ENCODE data around the gene CST1.
"Not testable (repeated sequence)": the region's sequence is repeated elsewhere in the genome, so short reads cannot be mapped to it uniquely, and the experiment has no call there.

The CST1 gene, protein sequence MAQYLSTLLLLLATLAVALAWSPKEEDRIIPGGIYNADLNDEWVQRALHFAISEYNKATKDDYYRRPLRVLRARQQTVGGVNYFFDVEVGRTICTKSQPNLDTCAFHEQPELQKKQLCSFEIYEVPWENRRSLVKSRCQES

DNA sequence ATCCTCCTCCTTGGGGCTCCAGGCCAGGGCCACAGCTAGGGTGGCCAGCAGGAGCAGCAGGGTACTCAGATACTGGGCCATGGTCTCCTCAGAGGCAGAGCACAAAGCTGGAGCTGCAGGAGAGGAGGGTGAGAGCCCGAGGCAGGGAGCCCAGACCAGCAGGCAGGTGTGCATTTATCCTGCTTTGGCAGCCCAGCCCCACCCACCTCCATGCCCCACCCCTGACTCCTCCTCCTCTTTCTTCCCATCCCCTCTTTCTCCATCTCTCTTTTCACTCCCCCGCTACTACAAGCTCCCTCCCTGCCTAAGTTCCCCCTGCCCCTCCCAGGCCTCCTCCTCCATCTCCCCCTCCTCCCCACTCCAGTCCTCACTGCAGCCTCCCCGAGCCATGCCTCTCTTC is at the start of gene CST1:
Gene CST1 (minus strand): TSS at position 150 of the 400 bp plus-strand sequence. CDS start 69 bp downstream, at position 81.
- not testable (repeated sequence) for DNase-seq

DNA sequence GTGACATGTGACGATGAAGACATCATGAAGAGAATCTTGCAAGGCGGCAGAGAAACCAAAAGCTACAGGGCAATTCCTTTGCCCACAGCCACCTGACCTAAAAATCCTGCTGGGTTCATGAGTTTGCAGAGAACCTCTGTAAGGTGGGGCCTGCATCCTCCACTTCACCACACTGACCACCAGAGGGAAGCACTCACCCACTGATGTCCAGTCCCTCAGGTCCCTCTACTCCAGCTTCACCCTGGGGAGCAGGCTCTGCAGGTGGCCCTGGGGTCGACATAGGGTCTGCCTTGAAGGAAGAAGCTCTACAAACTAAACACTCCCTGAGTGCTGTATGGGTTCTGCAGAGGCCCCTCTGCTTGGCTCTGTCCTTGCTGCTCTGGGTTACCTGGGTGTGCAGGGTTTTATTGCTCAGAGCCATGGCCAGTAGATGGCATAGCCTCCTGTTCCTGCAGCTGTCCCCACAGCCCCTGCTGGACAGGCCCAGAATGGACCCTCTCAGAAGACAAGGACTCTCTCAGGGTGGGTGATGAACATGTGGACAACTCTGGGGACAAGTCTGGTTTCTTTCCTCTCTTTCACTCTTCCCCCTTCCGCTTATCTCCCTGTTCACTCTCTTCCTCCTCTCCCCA is 48.6 kb upstream of the CST1 start:
- peak; percentile 13 for DNase-seq

DNA sequence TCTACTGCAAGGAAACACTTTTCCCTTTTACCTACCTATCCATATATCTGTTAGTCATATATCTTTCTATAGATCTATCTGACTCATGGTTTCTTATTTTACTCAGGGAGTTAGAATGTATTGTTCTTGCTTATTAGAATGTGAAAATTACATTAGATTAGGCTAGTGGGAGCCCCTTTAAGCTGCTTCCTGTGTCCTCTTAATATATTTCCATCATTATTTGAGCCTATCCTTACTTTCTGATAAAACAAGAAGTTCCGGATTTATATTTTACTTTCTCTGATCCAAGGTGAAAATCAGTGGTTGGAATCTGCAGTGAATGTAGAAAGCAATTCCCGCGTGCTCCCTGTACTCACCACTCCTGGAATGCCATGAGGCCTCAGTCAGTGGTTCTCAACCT is 44.8 kb upstream of the CST1 start:
- no peak for DNase-seq

DNA sequence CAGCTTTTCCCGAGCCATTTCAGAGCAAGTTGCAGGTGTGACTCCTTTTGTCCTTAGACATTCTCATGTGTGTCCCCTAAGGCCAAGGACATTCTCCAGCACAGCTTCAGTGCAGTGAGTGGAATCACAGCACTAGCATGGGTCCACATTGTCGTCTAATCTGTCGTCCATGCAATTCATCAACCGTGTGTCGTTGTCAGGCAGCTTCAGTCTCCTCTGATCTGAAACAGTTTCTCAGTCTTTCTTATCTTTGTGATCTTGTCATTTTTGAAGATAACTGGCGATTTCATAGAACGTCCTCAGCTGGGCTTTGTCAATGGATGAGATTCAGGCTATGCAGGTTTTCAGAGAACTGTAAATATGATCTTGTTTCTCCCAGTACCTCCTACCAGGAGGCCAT is 44.1 kb upstream of the CST1 start:
- no peak for DNase-seq

DNA sequence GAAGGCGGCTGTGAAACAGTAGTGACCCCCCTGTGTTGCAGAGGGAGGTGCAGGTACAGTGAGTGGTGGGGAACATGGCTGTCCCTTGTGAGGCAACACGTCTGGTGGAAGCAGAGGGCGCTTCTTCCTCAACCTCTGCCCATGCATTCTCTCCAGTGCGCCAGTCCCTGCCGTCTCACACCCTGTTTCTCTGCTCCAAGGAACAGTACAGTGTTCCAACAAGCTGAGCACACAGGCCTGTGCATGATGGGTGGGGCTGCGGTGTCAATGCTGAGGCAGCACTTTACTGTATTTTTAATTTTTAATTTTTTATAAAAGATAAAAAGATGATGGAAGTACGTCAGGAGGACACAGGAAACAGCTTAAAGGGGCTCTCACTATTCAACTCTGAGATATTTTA is 43.3 kb upstream of the CST1 start:
- DNase-seq, result no peak

DNA sequence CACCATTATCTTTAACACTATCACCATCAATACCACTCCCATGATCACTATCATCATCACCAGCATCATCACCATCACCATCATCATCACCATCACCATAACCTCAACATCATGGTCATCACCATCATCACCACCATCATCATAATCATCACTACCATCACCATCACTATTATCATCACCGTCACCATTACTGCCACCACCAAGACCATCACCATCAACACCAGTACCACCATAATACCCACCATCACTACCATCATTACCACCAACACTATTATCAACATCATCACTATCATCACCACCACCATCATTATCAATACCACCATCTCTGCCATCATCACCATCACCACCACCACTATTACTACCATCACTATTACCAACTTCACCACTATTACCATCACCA is 32.7 kb upstream of the CST1 start:
- DNase-seq, result no peak

DNA sequence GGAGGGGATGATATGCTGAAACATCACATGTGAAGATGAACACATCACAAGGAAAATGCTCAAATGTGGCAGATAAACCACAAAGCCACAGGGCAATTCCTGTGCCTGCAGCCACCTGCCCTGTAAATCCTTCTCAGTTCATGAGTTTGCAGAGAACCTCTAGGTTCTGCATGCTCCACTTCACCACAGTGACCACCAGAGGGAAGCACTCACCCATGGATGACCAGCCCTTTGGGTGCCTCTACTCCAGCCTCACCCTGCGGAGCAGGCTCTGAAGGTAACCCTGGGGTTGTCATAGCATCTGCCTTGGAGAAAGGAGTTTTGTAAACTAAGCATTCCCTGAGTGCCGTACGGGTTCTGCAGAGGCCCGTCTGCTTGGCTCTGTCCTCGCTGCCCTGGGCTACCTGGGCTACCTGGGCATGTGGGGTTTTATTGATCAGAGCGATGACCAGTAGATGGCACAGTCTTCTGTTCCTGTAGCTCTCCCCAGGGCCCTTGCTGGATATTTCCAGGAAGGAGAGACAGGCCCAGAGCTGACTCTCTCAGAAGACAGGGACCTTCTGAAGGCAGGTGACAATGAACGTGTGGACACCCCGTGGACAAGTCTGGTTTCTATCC is 31.7 kb upstream of the CST1 start:
- peak; percentile 44 for DNase-seq

DNA sequence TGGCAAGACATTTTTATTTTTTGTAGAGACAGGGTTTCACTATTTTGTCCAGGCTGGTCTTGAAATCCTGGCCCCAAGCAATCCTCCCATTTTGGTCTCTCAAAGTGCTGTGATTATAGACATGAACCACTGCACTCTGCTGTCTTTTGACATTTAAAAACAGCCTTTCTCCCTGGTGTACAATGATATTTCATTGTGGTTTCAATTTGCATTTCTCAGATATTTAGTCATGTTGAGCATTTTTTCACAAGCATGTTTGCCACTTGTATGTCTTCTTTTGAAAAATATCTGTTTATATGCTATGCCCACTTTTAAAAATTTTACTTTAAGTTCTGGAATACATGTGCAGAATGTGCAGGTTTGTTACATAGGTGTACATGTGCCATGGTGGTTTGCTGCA is 27.9 kb upstream of the CST1 start:
- DNase-seq, result not testable (repeated sequence)

DNA sequence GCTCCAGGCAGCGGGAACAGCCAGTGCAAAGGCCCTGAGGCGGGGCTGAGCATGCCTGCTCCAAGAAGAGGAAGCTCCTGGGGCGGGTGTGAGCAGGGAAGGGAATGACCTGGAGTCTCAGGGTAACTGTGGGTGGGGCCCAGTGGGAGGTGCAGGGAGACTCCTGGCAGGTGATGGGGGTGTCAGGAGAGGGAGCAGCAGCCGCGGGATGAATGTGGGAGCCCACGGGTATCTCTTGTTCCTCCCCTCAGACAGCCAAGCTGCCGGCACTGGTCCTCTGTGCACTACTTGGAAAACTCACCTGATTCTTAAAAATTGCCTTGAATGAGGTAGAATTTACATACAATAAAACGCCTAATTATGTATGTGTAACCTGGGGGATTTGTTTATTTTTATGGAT is 26.6 kb upstream of the CST1 start:
- DNase-seq, result not testable (repeated sequence)

DNA sequence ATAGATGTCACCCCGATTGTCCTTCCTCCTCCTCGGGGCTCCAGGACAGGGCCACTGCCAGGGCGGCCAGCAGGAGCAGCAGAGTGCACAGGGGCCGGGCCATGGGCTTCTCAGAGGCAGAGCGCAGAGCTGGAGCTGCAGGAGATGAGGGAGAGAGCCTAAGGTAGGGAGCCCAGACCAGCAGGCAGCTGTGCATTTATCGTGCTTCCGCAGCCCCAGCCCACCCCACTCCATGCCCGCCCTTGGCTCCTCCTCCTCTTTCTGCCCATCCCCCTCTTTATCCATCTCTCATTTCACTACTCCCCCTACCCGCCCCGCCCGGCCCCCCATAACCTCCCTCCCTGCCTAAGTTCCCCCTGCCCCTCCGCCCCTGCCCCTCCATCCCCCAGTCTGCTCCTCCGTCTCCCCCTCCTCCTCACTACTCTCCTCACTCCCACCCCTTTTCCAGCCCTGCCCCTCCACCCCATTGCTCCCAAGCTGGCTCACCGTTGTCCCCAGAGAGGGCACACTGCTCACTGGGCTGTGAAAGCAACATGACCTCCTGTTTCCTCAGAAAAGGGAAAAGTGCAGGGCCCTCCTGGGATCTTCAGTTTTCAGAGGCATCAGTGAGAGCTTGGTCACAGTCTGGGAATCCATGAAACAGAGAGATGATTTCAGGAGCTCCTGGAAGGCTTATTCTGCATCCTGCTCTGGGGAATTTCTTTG is 25.5 kb upstream of the CST1 start:
- DNase-seq, result no peak

DNA sequence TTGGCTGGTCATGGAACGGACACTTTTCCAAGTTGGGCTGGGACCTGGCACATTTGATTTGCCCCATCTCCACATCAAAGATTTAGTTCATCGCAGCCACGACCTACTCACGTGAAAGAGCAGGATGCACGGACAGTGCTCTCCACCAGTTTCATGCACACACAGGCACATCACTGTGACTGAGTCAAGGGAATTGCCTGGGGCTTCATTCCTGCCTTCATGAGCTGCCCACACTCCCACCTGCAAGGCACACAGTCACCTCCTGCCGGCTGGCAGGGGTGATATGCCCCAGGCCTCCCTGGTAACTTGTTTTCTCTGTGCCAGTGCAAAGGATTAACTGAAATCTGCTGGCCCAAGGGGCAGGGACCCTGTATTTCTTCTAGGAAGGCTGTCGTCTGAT is 23.3 kb upstream of the CST1 start:
- no peak for DNase-seq

DNA sequence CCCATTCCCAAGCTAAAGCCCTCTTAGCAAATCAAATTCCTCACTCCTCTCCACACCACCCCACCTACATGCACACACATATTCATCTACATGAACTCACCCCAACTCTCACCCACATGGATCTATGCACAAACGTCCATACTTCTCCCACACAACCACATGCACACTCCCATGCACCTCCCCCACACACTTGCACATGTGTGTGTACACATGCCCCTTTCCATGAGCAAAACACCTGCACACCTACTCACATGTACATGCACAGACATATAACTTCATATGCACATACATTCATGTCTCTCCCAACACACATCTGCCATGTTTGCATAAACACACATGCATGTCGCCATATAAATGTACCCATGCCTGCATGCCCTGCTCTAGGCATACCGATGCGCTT is 22.8 kb upstream of the CST1 start:
- no peak for DNase-seq

DNA sequence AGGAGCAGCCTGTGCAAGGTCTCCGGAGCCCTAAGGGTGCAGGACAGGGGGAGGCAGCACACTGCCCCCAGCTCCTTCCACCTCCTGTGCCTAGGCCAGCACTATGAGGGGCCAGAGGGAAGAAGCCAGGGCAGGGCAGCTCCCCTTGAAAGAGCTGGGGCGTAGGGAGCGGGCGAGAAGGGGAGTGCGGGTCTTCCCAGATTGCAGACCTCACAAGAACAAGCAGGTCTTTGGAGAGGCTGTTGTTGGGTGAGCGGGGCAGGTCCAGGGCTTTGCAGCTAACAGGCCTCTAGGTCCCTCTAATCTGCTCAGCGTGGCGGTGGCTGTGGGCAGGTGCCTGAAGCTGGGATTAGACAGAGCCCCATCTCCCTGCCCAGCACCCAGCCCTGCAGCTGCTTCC is 22.4 kb upstream of the CST1 start:
- no peak for DNase-seq

DNA sequence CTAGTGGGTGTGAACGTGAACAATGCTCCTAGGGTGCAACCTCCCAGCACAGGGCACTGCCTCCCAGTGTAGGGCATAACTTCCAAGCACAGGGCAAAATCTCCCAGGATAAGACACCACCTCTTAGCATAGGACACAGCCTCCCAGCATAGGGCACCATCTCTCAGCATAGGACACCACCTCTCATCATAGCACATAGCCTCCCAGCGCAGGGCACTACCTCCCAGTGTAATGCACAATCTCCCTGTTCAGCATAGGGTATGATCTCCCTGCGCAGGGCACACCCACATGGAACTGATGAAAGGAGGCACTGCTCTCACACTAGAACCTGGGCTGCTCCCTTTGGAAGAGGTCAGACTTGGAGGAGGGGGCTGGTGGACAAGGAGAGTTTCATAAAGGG is 21.3 kb upstream of the CST1 start:
- no peak for DNase-seq

DNA sequence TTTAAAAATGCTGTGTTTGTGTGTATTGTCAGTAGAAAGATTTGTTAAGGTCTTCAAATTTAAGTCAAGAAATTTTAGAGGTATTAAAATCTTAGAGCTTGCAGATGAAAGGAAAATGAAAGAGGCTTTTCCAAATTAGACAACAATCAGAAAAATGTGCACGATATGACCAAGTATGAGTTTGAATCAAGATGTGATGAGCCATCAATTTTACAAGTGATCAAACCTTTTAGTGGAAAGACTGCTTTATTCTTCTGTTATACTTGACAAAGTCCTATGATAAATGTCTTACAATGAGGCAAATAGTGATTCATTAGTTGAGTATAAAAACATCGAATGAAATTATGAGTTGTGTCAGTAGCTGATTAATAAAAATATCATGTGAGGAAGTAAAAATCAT is 19.6 kb upstream of the CST1 start:
- no peak for DNase-seq

DNA sequence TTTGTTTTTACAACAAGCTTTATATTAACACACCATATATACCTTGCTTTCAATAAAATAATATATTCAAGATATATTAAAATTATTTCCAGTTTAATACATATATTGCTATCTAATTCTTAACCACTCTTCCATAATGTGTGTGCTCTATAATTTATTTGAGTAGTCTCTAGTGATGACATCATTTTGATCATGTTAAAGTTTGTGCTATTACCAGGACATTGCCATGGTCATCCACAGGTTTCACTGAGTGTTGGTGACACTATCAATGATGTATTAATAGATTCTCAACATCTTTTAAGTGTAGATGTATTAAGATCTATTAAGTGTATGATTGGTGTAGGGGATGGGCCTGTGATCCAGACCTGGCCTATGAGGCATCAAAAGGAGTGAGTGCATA is 17.8 kb upstream of the CST1 start:
- not testable (repeated sequence) for DNase-seq

DNA sequence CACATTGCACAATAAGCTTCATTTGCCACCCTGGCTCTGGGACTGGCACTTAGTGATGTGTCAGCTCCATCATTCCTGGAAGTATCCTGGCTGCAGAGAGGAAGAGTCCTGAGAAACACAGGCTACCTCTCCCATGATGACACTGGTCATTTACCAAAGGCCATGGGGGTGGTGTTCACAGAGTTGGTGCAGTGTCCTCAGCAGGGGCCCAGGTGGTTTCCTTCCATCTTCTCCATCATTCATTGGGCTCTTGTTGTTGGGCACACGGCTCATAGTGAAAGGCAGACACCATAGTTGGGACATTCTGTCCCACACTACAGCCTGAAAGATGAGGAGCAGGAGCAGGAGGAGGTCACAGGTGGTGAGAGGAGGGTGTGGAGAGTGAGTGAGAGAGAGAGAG is 15.8 kb upstream of the CST1 start:
- no peak for DNase-seq

DNA sequence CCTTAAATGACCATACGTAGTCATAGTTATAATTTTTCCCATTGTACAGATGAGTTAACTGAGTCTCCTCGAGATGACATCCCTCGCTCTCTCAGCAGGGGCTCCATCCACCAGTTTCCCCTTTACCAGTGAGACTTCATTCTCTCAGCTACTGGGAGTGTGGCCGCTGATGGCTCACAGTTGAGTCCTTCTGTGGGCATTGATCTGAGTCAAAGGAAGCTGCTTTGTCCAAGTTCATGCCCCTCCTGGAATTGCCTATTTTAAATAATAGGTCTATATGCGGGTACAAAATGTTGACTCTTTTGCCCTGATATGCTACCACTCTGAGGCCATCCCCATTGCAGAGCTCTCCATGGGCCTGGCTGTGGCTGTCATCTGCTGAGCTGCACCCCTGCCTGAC is 14.8 kb upstream of the CST1 start:
- DNase-seq, result no peak

DNA sequence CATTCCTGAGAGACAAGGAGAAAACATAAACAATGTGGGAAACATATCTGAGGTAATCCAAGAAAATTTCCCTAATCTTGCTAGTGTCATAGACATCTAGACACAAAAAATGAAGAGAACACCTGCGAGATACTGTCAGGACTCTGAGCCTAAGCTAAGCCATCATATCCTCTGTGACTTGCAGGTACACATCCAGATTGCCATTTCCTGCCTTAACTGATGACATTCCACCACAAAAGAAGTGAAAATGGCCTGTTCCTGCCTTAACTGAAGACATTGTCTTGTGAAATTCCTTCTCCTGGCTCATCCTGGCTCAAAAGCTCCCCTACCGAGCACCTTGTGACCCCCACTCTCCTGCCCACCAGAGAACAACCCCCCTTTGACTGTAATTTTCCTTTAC is 13.9 kb upstream of the CST1 start:
- DNase-seq, result not testable (repeated sequence)

DNA sequence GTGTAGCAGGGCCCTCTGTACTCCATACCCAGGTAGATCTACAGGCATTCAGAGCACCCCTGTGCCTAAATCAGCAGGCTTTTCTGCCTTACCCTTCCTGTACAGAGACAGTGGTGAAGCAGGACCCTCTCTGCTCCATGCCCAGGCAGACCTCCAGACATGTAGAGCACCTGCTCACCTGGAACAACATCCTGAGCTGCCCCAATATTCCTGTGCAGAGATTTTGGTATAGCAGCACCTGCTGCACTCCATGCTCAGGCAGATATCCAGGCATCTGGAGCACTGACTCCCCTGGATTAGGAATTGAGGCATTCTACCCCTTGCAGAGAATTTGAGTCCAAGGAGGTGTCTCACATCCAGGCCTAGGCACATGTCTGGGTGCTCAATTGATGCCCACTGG is 12.6 kb upstream of the CST1 start:
- DNase-seq, result no peak

DNA sequence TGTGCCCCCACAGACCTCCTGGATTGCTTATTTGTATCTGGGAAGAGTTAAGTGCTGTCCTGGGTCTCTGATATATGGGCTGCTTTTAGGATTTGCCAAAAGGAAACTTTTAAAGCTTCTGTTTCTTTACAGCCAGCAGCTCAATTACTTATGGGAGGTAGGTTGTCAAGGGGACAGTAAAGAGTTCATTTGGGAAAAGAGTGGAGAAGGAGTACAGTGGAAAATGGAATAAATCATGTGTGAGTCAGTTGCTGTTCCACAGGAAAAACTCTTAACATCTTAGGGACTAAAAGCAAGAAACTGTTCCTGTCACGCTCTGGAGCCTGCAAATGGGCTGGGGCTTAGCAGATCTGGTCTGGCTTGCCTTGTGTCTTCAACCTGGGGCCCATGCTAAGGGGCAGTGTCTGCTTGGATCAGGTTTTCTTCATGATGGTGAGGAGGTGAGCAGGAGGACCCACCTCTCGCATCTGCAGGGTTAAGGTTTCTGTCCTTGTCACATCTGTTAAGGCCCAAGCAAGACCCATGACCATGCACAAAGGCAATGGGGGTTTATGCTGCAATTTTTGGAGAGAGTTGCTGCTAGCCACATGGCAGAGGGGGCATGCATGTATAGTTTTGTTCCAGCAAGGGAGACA is 8.7 kb upstream of the CST1 start:
- no peak for DNase-seq

DNA sequence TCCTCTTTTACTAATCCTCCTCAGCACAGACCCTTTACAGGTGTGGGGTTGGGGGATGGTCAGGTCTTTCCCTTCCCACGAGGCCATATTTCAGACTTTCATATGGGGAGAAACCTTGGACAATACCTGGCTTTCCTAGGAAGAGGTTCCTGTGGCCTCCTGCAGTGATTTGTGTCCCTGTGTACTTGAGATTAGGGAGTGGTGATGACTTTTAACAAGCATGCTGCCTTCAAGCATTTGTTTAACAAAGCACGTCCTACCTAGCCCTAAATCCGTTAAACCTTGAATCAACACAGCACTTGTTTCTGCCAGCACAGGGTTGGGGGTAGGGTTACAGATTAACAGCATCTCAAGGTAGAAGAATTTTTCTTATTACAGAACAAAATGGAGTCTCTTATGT is 6.1 kb upstream of the CST1 start:
- DNase-seq, result not testable (repeated sequence)

DNA sequence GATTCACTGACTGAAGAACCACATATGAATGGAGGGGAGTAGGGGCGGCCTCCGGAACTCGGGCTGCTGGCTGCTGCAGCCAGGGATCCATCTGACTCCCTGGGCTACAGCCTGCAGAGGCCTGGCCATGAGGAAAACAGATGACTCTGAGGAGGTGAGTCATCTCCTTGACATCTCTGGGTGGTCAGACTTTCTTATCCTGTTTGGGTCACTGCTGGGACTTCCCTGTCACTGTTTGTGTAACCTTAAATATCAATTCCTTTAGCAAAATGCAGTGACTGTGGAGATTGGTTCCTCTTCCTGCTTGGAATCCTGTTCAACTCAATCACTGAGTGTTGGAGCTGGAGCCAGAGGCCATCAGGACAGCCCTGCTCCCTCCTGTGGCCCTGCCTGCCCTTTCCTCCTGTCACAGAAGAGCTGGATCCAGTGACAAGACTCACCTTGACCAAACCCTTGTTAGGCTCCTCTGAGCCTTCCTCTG is 4.4 kb upstream of the CST1 start:
- DNase-seq, result peak; percentile 10

DNA sequence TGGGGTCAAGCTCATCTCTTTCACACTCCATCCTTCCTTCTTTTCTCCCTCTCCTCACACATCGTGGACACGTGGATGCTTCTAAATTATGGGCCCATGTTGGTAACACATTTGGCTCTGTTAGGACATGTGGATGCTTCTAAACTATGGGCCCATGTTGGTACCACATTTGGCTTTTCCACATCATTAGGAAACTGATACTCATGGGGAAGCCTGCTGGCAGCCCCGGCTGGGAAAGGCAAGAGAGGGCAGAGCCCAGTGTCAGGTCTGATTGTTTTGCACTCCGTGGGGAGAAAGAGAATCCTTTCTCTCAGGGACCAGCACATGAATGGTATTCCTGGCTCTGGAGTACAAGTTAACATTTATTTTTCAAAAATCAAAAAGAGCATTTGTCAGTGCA is 4.0 kb upstream of the CST1 start:
- no peak for DNase-seq
